Gastroesophageal sphincter (tissue), 4 donors: ENCODE measurements around the gene B3GNT2. TPM values are rescaled to one million over a fixed set of nuclear protein-coding genes. Genes with fewer than 3 reads are reported as not detected.

Experiments
- ATAC-seq: fragments of 150-250 bp; one replicate; pipeline ENCODE4 v1.9.1; 2016; ENCODE audit warnings: mild to moderate bottlenecking, moderate library complexity
- H3K27ac ChIP-seq, 4 donors: fragments of 200-600 bp; sonication (generic) in 3 of 4; 1 replicate in 3 of 4; 2 replicates in 1 of 4; pipeline ENCODE4 v1.5.1; 2016 to 2019
- H3K27me3 ChIP-seq: fragments of 200-600 bp; sonication (generic); one replicate; pipeline ENCODE4 v1.5.1; 2019
- H3K36me3 ChIP-seq, 2 donors: fragments of 200-600 bp; sonication (generic); one replicate each; pipeline ENCODE4 v1.5.1; 2019; ENCODE audit warnings: control low read depth in 1 of 2
- H3K4me1 ChIP-seq, 3 donors: fragments of 200-600 bp; sonication (generic); 1 replicate in 2 of 3; 2 replicates in 1 of 3; pipeline ENCODE4 v1.5.1; 2016 to 2019; ENCODE audit warnings: control low read depth in 2 of 3
- H3K4me3 ChIP-seq, 2 donors: fragments of 200-600 bp; sonication (generic); one replicate each; pipeline ENCODE4 v1.5.1; 2019; ENCODE audit warnings: mild to moderate bottlenecking in 1 of 2, moderate library complexity in 1 of 2
- H3K9me3 ChIP-seq, 3 donors: fragments of 200-600 bp; sonication (generic); one replicate each; pipeline ENCODE4 v1.5.1; 2017 to 2019; ENCODE audit warnings: control low read depth in 2 of 3
- CTCF ChIP-seq, 4 experiments: fragments of 200-600 bp in 2 of 4; fragments of 450-650 bp in 2 of 4; sonication (generic) in 1 of 4; IDR thresholded peaks; one replicate each; pipeline ENCODE4 v1.5.1; 2017 to 2019; ENCODE audit warnings: antibody characterized with exemption in 4 of 4, mild to moderate bottlenecking in 2 of 4, moderate library complexity in 2 of 4
- EP300 ChIP-seq: sonication (generic); formaldehyde crosslinking; IDR thresholded peaks from one replicate; pipeline ENCODE4 v1.6.1; 2017; ENCODE audit warnings: antibody characterized with exemption, mild to moderate bottlenecking
- POLR2A ChIP-seq, 2 donors: fragments of 450-650 bp; IDR thresholded peaks; one replicate each; pipeline ENCODE4 v1.6.1; 2017; ENCODE audit warnings: antibody characterized with exemption in 2 of 2, mild to moderate bottlenecking in 2 of 2, moderate library complexity in 1 of 2
- POLR2AphosphoS5 ChIP-seq: sonication (generic); formaldehyde crosslinking; IDR thresholded peaks from one replicate; pipeline ENCODE4 v1.6.1; 2017; ENCODE audit warnings: antibody characterized with exemption
- WGBS, 2 donors: methylation state at CpG; one replicate each; pipeline ENCODE4 v1.1.5; 2018; ENCODE audit warnings: low coverage in 1 of 2; 5-methylcytosine and 5-hydroxymethylcytosine counted together
- total RNA-seq, 4 donors: library from RNA; depleted of rRNA; stranded (reverse); fragments of >200 nt; gene quantifications; one replicate each; pipeline ENCODE4 v1.1.0, GENCODE V29; 2016

Gene B3GNT2
- total RNA-seq, 4 donors from 2014 or later: 10.5 to 24.7 (median 14.1) TPM

GRCh38 chr2:62227386-62228075, 31.6 kb downstream of the B3GNT2 start:
- ATAC-seq: no peak
- WGBS, 2 donors: 85 to 93% methylated on average over 3 to 4 of the region's 6 CpGs

GRCh38 chr2:62229082-62229605, 33.2 kb downstream of the B3GNT2 start:
- TF ChIP-seq EP300 (no peak), POLR2A (IDR thresholded peaks at IDR 0.05) (no peak), CTCF (IDR thresholded peaks at IDR 0.05) (no peak), POLR2AphosphoS5 (no peak)

More at GRCh38 chr2:62227386-62228075, 31.6 kb downstream of the B3GNT2 start:
- Histone ChIP-seq H3K27me3 (no peaks in the 10 kb centered on the region), H3K36me3 (peaks cover 0 to 28% of the 10 kb centered on the region in 2 donors), H3K4me1 (no peaks in the 10 kb centered on the region), H3K4me3 (no peak overlapping the region), H3K27ac (no peak overlapping the region), H3K9me3 (no peaks in the 10 kb centered on the region)
- TF ChIP-seq POLR2AphosphoS5 (no peak), EP300 (no peak), CTCF (IDR thresholded peaks at IDR 0.05) (no peak), POLR2A (IDR thresholded peaks at IDR 0.05) (no peak)

DNA sequence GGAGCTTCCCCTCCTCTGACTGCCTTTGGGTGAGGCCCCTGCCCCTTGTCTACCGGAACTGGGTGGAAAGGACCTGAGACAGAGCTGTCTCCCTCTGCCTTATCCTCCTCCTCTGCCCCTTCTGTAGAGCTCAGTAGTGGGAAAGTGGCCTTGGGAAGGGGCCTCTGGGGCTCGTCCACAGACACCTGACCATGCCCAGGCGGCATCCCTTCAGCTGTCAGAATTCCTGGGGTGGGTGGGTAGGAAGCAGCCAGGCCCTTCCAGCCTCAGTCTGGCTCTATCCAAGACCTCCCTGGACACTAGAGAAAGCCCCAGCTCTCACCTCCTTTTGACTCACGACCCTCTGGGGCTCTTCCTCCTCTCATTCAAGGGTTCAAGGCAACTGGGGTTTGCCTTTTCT, 35.6 kb downstream of the B3GNT2 start:
- H3K27me3 ChIP-seq: no peaks in the 10 kb centered on the region
- no peaks in the 10 kb centered on the region for H3K4me1 ChIP-seq
- no peak overlapping the region for H3K27ac ChIP-seq
- H3K36me3 ChIP-seq: peaks cover 0 to 8% of the 10 kb centered on the region in 2 donors
- H3K4me3 ChIP-seq: no peak overlapping the region
- H3K9me3 ChIP-seq: no peaks in the 10 kb centered on the region
- ATAC-seq: no peak
- TF ChIP-seq EP300 (no peak), POLR2A (IDR thresholded peaks at IDR 0.05) (no peak), CTCF (IDR thresholded peaks at IDR 0.05) (no peak), POLR2AphosphoS5 (no peak)
- 50 to 86% methylated on average over 1 of the region's 4 CpGs for WGBS, 2 donors

More at GRCh38 chr2:62229082-62229605, 33.2 kb downstream of the B3GNT2 start:
- ATAC-seq: no peak
- Histone ChIP-seq H3K4me3 (no peak overlapping the region), H3K4me1 (no peaks in the 10 kb centered on the region), H3K9me3 (no peaks in the 10 kb centered on the region), H3K36me3 (peaks cover 0 to 18% of the 10 kb centered on the region in 2 donors), H3K27me3 (no peaks in the 10 kb centered on the region), H3K27ac (no peak overlapping the region)
- 79 to 92% methylated on average over 5 to 10 of the region's 11 CpGs for WGBS, 2 donors

DNA sequence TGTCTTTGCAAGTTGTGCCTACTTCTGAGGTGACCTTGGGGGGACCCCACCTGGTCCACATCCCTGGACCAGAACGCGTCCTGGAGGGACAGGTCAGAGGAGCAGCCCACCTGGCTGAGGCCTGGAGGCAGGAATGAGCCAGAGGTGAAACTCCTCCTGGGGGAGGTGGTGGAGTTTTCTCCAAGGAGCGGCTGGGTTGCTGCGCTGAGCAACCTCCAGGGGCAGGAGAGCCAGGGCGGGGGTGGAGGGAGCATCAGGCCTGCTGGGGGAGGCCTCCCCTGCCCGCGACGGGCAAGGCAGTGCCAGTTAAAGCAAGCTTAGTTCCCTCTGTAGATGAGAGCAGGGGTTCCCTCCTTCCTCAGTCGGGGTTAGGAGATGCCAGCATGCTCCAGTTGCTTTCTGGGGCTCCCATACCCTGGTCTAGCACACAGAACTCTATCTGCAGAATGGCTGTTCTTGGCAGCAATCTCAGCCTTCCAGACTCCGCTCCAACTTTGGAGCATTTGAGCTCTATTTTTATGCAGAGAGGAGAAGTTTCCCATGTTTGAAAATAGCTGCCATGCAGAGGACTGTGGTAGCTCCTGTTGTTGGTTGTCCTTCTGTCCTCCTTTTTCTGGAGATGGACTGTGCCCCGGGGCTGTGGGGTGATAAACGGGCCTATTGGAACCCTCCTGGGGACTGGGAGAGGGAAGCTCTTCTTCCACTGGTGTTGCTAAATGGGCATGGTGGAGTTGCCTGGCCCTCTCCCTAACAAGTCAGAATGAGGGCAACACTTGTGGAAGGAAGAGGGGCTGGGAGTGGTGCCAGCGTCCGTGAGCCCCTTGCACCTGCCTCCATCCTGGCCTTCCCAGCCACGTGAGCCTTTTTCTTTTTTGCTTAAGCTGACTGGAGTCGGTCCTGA, 39.1 kb downstream of the B3GNT2 start:
- Histone ChIP-seq H3K27ac (no peak overlapping the region), H3K9me3 (no peaks in the 10 kb centered on the region), H3K4me1 (no peaks in the 10 kb centered on the region), H3K4me3 (no peak overlapping the region), H3K27me3 (no peaks in the 10 kb centered on the region), H3K36me3 (no peaks in the 10 kb centered on the region)
- TF ChIP-seq POLR2A (IDR thresholded peaks at IDR 0.05): no peak
- no peak for TF ChIP-seq CTCF (IDR thresholded peaks at IDR 0.05)
- TF ChIP-seq EP300: no peak
- no peak for TF ChIP-seq POLR2AphosphoS5
- no peak for ATAC-seq
- WGBS, 2 donors: 77% methylated on average over 3 of the region's 16 CpGs; no CpG with 5 or more reads in 1 of the 2 donors
